Measurements from ENCODE around the gene RABGEF1.
"Not testable (repeated sequence)": the region's sequence is repeated elsewhere in the genome, so short reads cannot be mapped to it uniquely, and the experiment has no call there.

DNA sequence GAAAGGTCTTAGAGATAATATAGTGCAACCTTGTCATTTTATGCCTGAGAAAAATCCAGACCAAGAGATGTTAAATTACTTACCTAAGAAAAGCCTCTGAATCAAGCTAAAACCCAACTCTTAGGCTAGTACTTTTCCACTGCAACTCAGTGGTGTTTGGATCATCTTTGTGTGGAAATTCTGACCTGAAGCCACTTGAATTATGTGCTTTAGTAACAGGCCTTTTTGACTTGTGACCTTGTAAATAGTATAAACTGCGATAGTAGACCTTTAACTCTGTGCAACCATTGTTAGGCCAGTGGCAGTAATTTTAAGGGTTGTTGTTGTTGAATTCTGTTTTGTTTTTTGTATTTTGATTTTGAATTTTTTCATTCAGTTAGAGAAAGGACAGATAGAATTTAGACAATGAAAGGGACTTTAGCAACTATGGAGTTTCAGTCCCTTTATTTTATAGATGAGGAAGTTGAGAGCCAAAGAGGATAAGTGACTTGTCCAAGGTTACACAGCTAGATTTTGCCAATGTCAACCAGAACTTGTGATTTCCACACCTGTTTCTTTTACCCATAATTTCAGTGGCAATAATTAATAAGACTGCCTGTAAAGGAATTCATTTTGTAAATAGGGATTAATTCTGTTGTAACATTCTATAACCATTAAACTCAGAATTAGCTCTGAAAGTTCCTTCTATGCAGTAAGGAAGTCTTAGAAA lies 43.5 kb downstream of the RABGEF1 start:
- TF ChIP-seq FOXA1 (IDR thresholded peaks at IDR 0.05); MAX (IDR thresholded peaks at IDR 0.05); REST (IDR thresholded peaks at IDR 0.05); TAF1 (conservative IDR thresholded peaks at IDR 0.05); RAD21 (IDR thresholded peaks at IDR 0.05): not testable (repeated sequence)
- TF ChIP-seq, protein P1, sequence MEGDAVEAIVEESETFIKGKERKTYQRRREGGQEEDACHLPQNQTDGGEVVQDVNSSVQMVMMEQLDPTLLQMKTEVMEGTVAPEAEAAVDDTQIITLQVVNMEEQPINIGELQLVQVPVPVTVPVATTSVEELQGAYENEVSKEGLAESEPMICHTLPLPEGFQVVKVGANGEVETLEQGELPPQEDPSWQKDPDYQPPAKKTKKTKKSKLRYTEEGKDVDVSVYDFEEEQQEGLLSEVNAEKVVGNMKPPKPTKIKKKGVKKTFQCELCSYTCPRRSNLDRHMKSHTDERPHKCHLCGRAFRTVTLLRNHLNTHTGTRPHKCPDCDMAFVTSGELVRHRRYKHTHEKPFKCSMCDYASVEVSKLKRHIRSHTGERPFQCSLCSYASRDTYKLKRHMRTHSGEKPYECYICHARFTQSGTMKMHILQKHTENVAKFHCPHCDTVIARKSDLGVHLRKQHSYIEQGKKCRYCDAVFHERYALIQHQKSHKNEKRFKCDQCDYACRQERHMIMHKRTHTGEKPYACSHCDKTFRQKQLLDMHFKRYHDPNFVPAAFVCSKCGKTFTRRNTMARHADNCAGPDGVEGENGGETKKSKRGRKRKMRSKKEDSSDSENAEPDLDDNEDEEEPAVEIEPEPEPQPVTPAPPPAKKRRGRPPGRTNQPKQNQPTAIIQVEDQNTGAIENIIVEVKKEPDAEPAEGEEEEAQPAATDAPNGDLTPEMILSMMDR (IDR thresholded peaks at IDR 0.05; ENCODE audit: low read depth, low read length, missing input control): not testable (repeated sequence)
